Smooth muscle cell (in vitro differentiated cells): ENCODE measurements around the gene ADGRA3. TPM values are rescaled to one million over a fixed set of nuclear protein-coding genes. Genes with fewer than 3 reads are reported as not detected.

Experiments used
- DNase-seq: peaks from one replicate; lab custom pipeline; 2025; ENCODE audit not compliant: unreplicated experiment; lab: John Stamatoyannopoulos, UW
- H2AFZ ChIP-seq: fragments of 200-600 bp; sonication (generic); 2 replicates; pipeline ENCODE4 v1.6.0; 2016; ENCODE audit warnings: antibody characterized with exemption, low read depth, mild to moderate bottlenecking
- H3F3A ChIP-seq: fragments of 200-600 bp; sonication (generic); 2 replicates; pipeline ENCODE4 v1.6.0; 2017; ENCODE audit warnings: antibody characterized with exemption, low read depth
- H3K27ac ChIP-seq: fragments of 200-600 bp; sonication (generic); 2 replicates; pipeline ENCODE4 v1.5.1; 2016; ENCODE audit warnings: low read depth, mild to moderate bottlenecking
- H3K27me3 ChIP-seq: fragments of 200-600 bp; sonication (generic); 2 replicates; pipeline ENCODE4 v1.6.1; 2016; ENCODE audit warnings: low read depth, mild to moderate bottlenecking
- H3K36me3 ChIP-seq: fragments of 200-600 bp; sonication (generic); 2 replicates; pipeline ENCODE4 v1.5.1; 2016; ENCODE audit warnings: low read depth
- H3K4me1 ChIP-seq: fragments of 200-600 bp; sonication (generic); 2 replicates; pipeline ENCODE4 v1.5.1; 2016; ENCODE audit warnings: low read depth
- H3K4me2 ChIP-seq: fragments of 200-600 bp; sonication (generic); 2 replicates; pipeline ENCODE4 v1.6.0; 2016; ENCODE audit warnings: mild to moderate bottlenecking
- H3K4me3 ChIP-seq: fragments of 200-600 bp; sonication (generic); 2 replicates; pipeline ENCODE4 v1.5.1; 2016; ENCODE audit warnings: mild to moderate bottlenecking
- H3K79me2 ChIP-seq: fragments of 200-600 bp; sonication (generic); 2 replicates; pipeline ENCODE4 v1.6.0; 2016; ENCODE audit warnings: low read depth, mild to moderate bottlenecking
- H3K9ac ChIP-seq: fragments of 200-600 bp; sonication (generic); 2 replicates; pipeline ENCODE4 v1.6.0; 2016; ENCODE audit warnings: low read depth
- H3K9me3 ChIP-seq: fragments of 200-600 bp; sonication (generic); replicated peaks from 2 replicates; pipeline ENCODE4 v1.5.1; 2016; ENCODE audit warnings: low read depth
- H4K20me1 ChIP-seq: fragments of 200-600 bp; sonication (generic); 2 replicates; pipeline ENCODE4 v1.6.0; 2016; ENCODE audit warnings: low read depth
- CTCF ChIP-seq: fragments of 200-600 bp; sonication (generic); IDR thresholded peaks from 2 replicates; pipeline ENCODE4 v1.5.1; 2017; ENCODE audit warnings: borderline replicate concordance, mild to moderate bottlenecking, antibody characterized with exemption; ENCODE audit not compliant: insufficient read depth, poor library complexity, severe bottlenecking
- WGBS: methylation state at CpG from one replicate; pipeline ENCODE4 v1.1.7; 2016; ENCODE audit warnings: low lambda C conversion rate; 5-methylcytosine and 5-hydroxymethylcytosine counted together
- polyA plus RNA-seq: library from polyadenylated mRNA; unstranded; fragments of >200 nt; fragmentation: Nextera tagmentation; extraction: Ambion mirVana; gene quantifications from 2 replicates; pipeline ENCODE4 v1.2.1, GENCODE V29; 2016
- total RNA-seq: library from RNA; depleted of rRNA; stranded (reverse); fragments of >200 nt; gene quantifications from 2 replicates; pipeline ENCODE4 v1.2.3, GENCODE V29; 2014

The ADGRA3 gene
- total and polyA plus RNA-seq, 2 experiments from 2014 or later, result 24.4 to 54.8 TPM

- H3K4me1 ChIP-seq, result peaks cover 8% of the 10 kb centered on the region
- no peak for TF ChIP-seq CTCF
- H3F3A ChIP-seq, result no peaks in the 10 kb centered on the region
- H3K36me3 ChIP-seq, result no peaks in the 10 kb centered on the region
- H3K9ac ChIP-seq, result no peak overlapping the region
- WGBS, result 95% methylated on average over 4 of the region's 4 CpGs
- no peak overlapping the region for H3K27ac ChIP-seq
- no peak overlapping the region for H3K4me2 ChIP-seq
- peaks cover 82% of the 10 kb centered on the region for H4K20me1 ChIP-seq
- no peak overlapping the region for H3K4me3 ChIP-seq
- no peak overlapping the region for H2AFZ ChIP-seq
- H3K79me2 ChIP-seq, result peaks cover 36% of the 10 kb centered on the region
- H3K9me3 ChIP-seq, result no peaks in the 10 kb centered on the region
- no peak for DNase-seq
- no peaks in the 10 kb centered on the region for H3K27me3 ChIP-seq
Observed at GRCh38 chr4:22504922-22505321, 10.9 kb downstream of the ADGRA3 start.

GRCh38 chr4:22504447-22504846, 11.4 kb downstream of the ADGRA3 start:
- Histone ChIP-seq H3K4me3 (no peak overlapping the region), H3K27ac (no peak overlapping the region), H3K4me2 (no peak overlapping the region), H2AFZ (no peak overlapping the region), H3K9ac (no peak overlapping the region), H3K9me3 (no peaks in the 10 kb centered on the region), H3K4me1 (peaks cover 8% of the 10 kb centered on the region), H3K36me3 (no peaks in the 10 kb centered on the region), H4K20me1 (peaks cover 81% of the 10 kb centered on the region), H3F3A (no peaks in the 10 kb centered on the region), H3K27me3 (no peaks in the 10 kb centered on the region), H3K79me2 (peaks cover 35% of the 10 kb centered on the region)
- 88% methylated on average over 5 of the region's 5 CpGs for WGBS
- no peak for TF ChIP-seq CTCF
- DNase-seq, result no peak

GRCh38 chr4:22502895-22503814, 12.7 kb downstream of the ADGRA3 start:
- peaks cover 8% of the 10 kb centered on the region for H3K4me1 ChIP-seq

More at GRCh38 chr4:22502895-22503814, 12.7 kb downstream of the ADGRA3 start:
- no peak overlapping the region for H3K4me2 ChIP-seq
- no peak overlapping the region for H3K9ac ChIP-seq
- no peaks in the 10 kb centered on the region for H3K27me3 ChIP-seq
- no peak overlapping the region for H3K27ac ChIP-seq
- WGBS, result 100% methylated on average over 3 of the region's 3 CpGs
- no peaks in the 10 kb centered on the region for H3K9me3 ChIP-seq
- no peak for DNase-seq
- no peak for TF ChIP-seq CTCF
- H3K36me3 ChIP-seq, result no peaks in the 10 kb centered on the region
- H3K4me3 ChIP-seq, result no peak overlapping the region
- H3K79me2 ChIP-seq, result peaks cover 36% of the 10 kb centered on the region
- peaks cover 76% of the 10 kb centered on the region for H4K20me1 ChIP-seq
- no peaks in the 10 kb centered on the region for H3F3A ChIP-seq
- H2AFZ ChIP-seq, result no peak overlapping the region
